Hematopoietic multipotent progenitor cell treated with erythropoietin and hydrocortisone succinate and interleukin-3 and kit ligand, for 4 days (in vitro differentiated cells): ENCODE measurements around the gene DOCK11.
A peak's percentile ranks its signal among the peaks of the same experiment; 100 is the strongest.

Experiments used
- DNase-seq: peaks from one replicate; pipeline ENCODE4 v3.0.0-alpha.2; 2015

Gene DOCK11

GRCh38 chrX:118502161-118502789, 6.7 kb downstream of the DOCK11 start:
- DNase-seq = peak; percentile 72

GRCh38 chrX:118503260-118504041, 7.8 kb downstream of the DOCK11 start:
- peak; percentile 69 for DNase-seq

GRCh38 chrX:118504581-118504980, 9.0 kb downstream of the DOCK11 start:
- DNase-seq = peak; percentile 81

GRCh38 chrX:118506805-118507480, 11.3 kb downstream of the DOCK11 start:
- no peak for DNase-seq

- no peak for DNase-seq
Measured at GRCh38 chrX:118507766-118508165, 12.2 kb downstream of the DOCK11 start.

GRCh38 chrX:118508221-118508620, 12.6 kb downstream of the DOCK11 start:
- no peak for DNase-seq

GRCh38 chrX:118508635-118509034, 13.0 kb downstream of the DOCK11 start:
- no peak for DNase-seq

GRCh38 chrX:118510111-118510510, 14.5 kb downstream of the DOCK11 start:
- DNase-seq = peak; percentile 25

- DNase-seq = no peak
Measured at GRCh38 chrX:118513120-118513898, 17.7 kb downstream of the DOCK11 start.

- DNase-seq = no peak
Measured at GRCh38 chrX:118519411-118520215, 24.0 kb downstream of the DOCK11 start.

GRCh38 chrX:118520216-118521206, 24.9 kb downstream of the DOCK11 start:
- DNase-seq = no peak

GRCh38 chrX:118521435-118521834, 25.8 kb downstream of the DOCK11 start:
- no peak for DNase-seq

GRCh38 chrX:118522230-118522926, 26.8 kb downstream of the DOCK11 start:
- DNase-seq = no peak

GRCh38 chrX:118523920-118524319, 28.3 kb downstream of the DOCK11 start:
- DNase-seq = peak; percentile 49

GRCh38 chrX:118524344-118524743, 28.7 kb downstream of the DOCK11 start:
- DNase-seq = no peak

- no peak for DNase-seq
Measured at GRCh38 chrX:118525174-118525730, 29.6 kb downstream of the DOCK11 start.

GRCh38 chrX:118526149-118526548, 30.5 kb downstream of the DOCK11 start:
- no peak for DNase-seq

GRCh38 chrX:118528071-118528737, 32.6 kb downstream of the DOCK11 start:
- peak; percentile 47 for DNase-seq

GRCh38 chrX:118530219-118530911, 34.8 kb downstream of the DOCK11 start:
- DNase-seq = no peak
